GM12878 (cell line): Measurements from ENCODE around the gene RAB10. TPM values are rescaled to one million over a fixed set of nuclear protein-coding genes. Genes with fewer than 3 reads are reported as not detected.

ENCODE experiments used
- ATAC-seq: fragments of 200-7000 bp; cut with Tn5 transposase; 3 replicates; pipeline ENCODE4 v1.9.1; 2020; ENCODE audit warnings: mild to moderate bottlenecking, moderate library complexity
- BruUV-seq: library from RNA; stranded (reverse); fragments of 400-500 nt; replicated peaks from 2 replicates; lab custom pipeline; 2021; lab: Mats Ljungman, UMichigan
- CTCF ChIA-PET: fragments of 300-600 bp; sonication (Branson Sonifier 250); formaldehyde crosslinking; extraction: SDS; loops from one replicate; lab custom pipeline; 2021; ENCODE audit warnings: inconsistent platforms; lab: Yijun Ruan, JAX
- POLR2A ChIA-PET: fragments of 350-600 bp; formaldehyde crosslinking; extraction: SDS; loops from one replicate; lab custom pipeline; 2021; ENCODE audit warnings: inconsistent platforms; lab: Charles Lee
- RAD21 ChIA-PET: fragments of 300-600 bp; sonication (Branson Sonifier 250); formaldehyde crosslinking; loops from one replicate; lab custom pipeline; 2023; ENCODE audit warnings: antibody characterized with exemption; ENCODE audit not compliant: unreplicated experiment; lab: Charles Lee
- SMC1A ChIA-PET: fragments of 300-600 bp; sonication (Branson Sonifier 250); formaldehyde crosslinking; loops from one replicate; lab custom pipeline; 2023; ENCODE audit not compliant: unreplicated experiment, uncharacterized antibody; lab: Charles Lee
- DNase-seq: peaks from one replicate; pipeline ENCODE4 v3.0.0-alpha.2; 2011; ENCODE audit warnings: low read depth, low spot score
- FAIRE-seq: peaks from 3 replicates; lab custom pipeline; 2011; peaks lifted over from hg19 to GRCh38; lab: Jason Lieb, UNC
- H2AFZ ChIP-seq: 2 replicates; pipeline ENCODE4 v1.6.0; 2011; ENCODE audit warnings: low read depth, low read length, control low read depth; ENCODE audit not compliant: control insufficient read depth
- H3K27ac ChIP-seq: 2 replicates; pipeline ENCODE4 v1.5.1; 2011; ENCODE audit warnings: control low read depth; ENCODE audit not compliant: control insufficient read depth, insufficient read depth
- H3K27me3 ChIP-seq, 2 experiments: replicated peaks in 1 of 2; 2 replicates each; pipeline versions ENCODE4 v1.6.0 to v1.6.1; 2011; ENCODE audit warnings: low read length in 1 of 2; ENCODE audit not compliant: control insufficient read depth in 2 of 2, insufficient read depth in 2 of 2
- H3K36me3 ChIP-seq, 2 experiments: 2 replicates each; pipeline ENCODE4 v1.5.1; 2011; ENCODE audit warnings: low read length in 1 of 2; ENCODE audit not compliant: control insufficient read depth in 2 of 2, insufficient read depth in 2 of 2
- H3K4me1 ChIP-seq: 2 replicates; pipeline ENCODE4 v1.6.1; 2011; ENCODE audit warnings: mild to moderate bottlenecking, low read length, moderate library complexity, mixed read lengths; ENCODE audit not compliant: control insufficient read depth, insufficient read depth
- H3K4me2 ChIP-seq: 2 replicates; pipeline ENCODE4 v1.6.0; 2011; ENCODE audit warnings: control low read depth; ENCODE audit not compliant: control insufficient read depth, insufficient read depth
- H3K4me3 ChIP-seq: fragments of 200-600 bp; sonication (generic); 2 replicates; pipeline ENCODE4 v1.5.1; 2016
- H3K79me2 ChIP-seq: 2 replicates; pipeline ENCODE4 v1.6.0; 2011; ENCODE audit warnings: low read length; ENCODE audit not compliant: control insufficient read depth, insufficient read depth
- H3K9ac ChIP-seq: 2 replicates; pipeline ENCODE4 v1.8.0; 2011; ENCODE audit warnings: low read length, control low read depth, mixed read lengths; ENCODE audit not compliant: control insufficient read depth, insufficient read depth
- H3K9me3 ChIP-seq: replicated peaks from 3 replicates; pipeline ENCODE4 v1.5.1; 2011; ENCODE audit warnings: mild to moderate bottlenecking, low read length; ENCODE audit not compliant: control insufficient read depth, insufficient read depth
- H4K20me1 ChIP-seq: 2 replicates; pipeline ENCODE4 v1.6.0; 2011; ENCODE audit not compliant: control insufficient read depth, insufficient read depth
- CBX3 ChIP-seq: fragments of 200-600 bp; sonication (generic); IDR thresholded peaks from 2 replicates; pipeline ENCODE4 v1.6.1; 2016; ENCODE audit warnings: low read depth, borderline replicate concordance
- E2F8 ChIP-seq: fragments of 450-650 bp; IDR thresholded peaks from 2 replicates; pipeline ENCODE4 v1.6.1; 2018; ENCODE audit warnings: mild to moderate bottlenecking, low read depth, moderate library complexity; ENCODE audit not compliant: partially characterized antibody
- IRF4 ChIP-seq: IDR thresholded peaks from 2 replicates; pipeline ENCODE4 v1.6.1; 2011; ENCODE audit warnings: low read depth, low read length
- POU2F2 ChIP-seq: IDR thresholded peaks from 3 replicates; pipeline ENCODE4 v1.6.1; 2011; ENCODE audit warnings: low read depth, mild to moderate bottlenecking, low read length, borderline replicate concordance
- RAD21 ChIP-seq: IDR thresholded peaks from 2 replicates; pipeline ENCODE4 v1.6.1; 2011; ENCODE audit warnings: mild to moderate bottlenecking, low read depth, low read length, moderate library complexity; ENCODE audit not compliant: insufficient read depth
- WGBS: methylation state at CpG from one replicate; pipeline ENCODE4 v1.1.6; 2016; ENCODE audit warnings: low lambda C conversion rate; ENCODE audit not compliant: insufficient replicate concordance, insufficient coverage; ENCODE audit errors: missing lambda C conversion rate; 5-methylcytosine and 5-hydroxymethylcytosine counted together
- in situ Hi-C: fragments of 300-500 bp; cut with MboI; formaldehyde crosslinking; loops from 9 replicates; pipeline ENCODE4 v1.14.3; 2018; ENCODE audit warnings: mixed read lengths
- intact Hi-C: fragments of 100-400 bp; cut with micrococcal nuclease; formaldehyde crosslinking; loops from one replicate; pipeline ENCODE4 v1.14.2; 2022; ENCODE audit not compliant: unreplicated experiment
- polyA plus RNA-seq, 11 experiments: library from polyadenylated mRNA; depleted of rRNA in 4 of 11; unstranded in 6 of 11; stranded (reverse) in 5 of 11; fragments of >200 nt; fragmentation: Nextera tagmentation in 4 of 11; fragmentation: Illumina TruSeq in 1 of 11; extraction: Ambion mirVana in 4 of 11; extraction: Trizol in 1 of 11; gene quantifications; 1 replicate in 1 of 11; 2 replicates in 10 of 11; pipeline versions ENCODE4 v1.2.1 to v1.2.3, GENCODE V29; 2011 to 2016; ENCODE audit warnings: inconsistent platforms in 2 of 11, missing spikeins in 2 of 11, low read depth in 1 of 11
- total RNA-seq, 4 experiments: library from RNA; depleted of rRNA in 3 of 4; stranded (reverse); fragments of >200 nt in 3 of 4; fragmentation: Illumina TruSeq in 1 of 4; extraction: Trizol in 1 of 4; gene quantifications; 2 replicates each; pipeline versions ENCODE4 v1.2.1 to v1.2.3, GENCODE V29; 2013 to 2021

RAB10 gene
- total and polyA plus RNA-seq, 10 of the 15 experiments (the other 5 are each of a cell fraction or from before 2014, with no cell fraction given) = 13.3 to 109 (median 82.0) TPM

DNA sequence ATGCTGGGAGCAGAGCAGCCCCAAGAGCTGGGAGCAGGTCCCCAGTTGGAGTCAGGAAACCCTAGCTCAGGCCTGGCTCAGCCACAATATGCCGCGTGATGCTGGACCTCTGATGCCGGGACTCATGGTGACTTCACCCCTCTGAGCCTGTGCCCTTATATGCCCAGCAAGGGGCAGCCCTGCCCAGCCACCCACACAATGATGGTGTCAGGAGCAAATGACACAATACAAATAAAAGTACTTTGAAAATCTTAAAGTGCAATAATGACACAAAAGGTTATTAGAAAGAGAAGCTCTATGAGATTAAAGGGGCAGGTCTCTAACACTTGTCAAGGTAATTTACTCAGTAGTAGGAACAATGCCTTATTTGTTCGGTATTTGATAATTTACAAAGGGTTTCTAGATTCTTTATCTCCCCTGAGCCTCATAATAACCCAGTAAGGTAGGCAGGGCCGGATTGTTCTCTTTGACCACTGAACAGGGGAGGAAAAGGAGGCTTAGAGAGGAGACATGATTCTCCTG lies 33.3 kb upstream of the RAB10 start:
- RAD21 ChIA-PET = no interaction called here
- no peak for TF ChIP-seq CBX3
- no peak for TF ChIP-seq RAD21
- TF ChIP-seq POU2F2 = no peak
- TF ChIP-seq IRF4 = no peak
- no peak for TF ChIP-seq E2F8
- Histone ChIP-seq H3K4me3 (no peak overlapping the region), H3K79me2 (no peaks in the 10 kb centered on the region), H3K9ac (no peak overlapping the region), H3K27ac (no peak overlapping the region), H3K36me3 (no peaks in the 10 kb centered on the region), H3K4me1 (no peaks in the 10 kb centered on the region), H4K20me1 (no peaks in the 10 kb centered on the region), H3K27me3 (no peaks in the 10 kb centered on the region), H2AFZ (no peak overlapping the region), H3K4me2 (no peak overlapping the region), H3K9me3 (no peaks in the 10 kb centered on the region)
- in situ Hi-C loops (no loop called here), intact Hi-C loops (no loop called here)
- DNase-seq = no peak
- ATAC-seq = no peak
- SMC1A ChIA-PET = interaction anchor here (1.3 kb wide), 1 partner anchor 9 kb away, joined by 3 read pairs; no protein-coding TSS in a partner anchor
- FAIRE-seq = no peak
- CTCF ChIA-PET = interaction anchor here (1.3 to 1.5 kb wide), 2 partner anchors 9 to 145 kb away, joined by 3 to 4 read pairs; no protein-coding TSS in a partner anchor
- BruUV-seq = no TSS peak
- 56% methylated on average over 5 of the region's 5 CpGs for WGBS
- POLR2A ChIA-PET = no interaction called here
